GM21529 (cell line): ENCODE data around the gene PGBD1.
A peak's percentile ranks its signal among the peaks of the same experiment; 100 is the strongest.
"Not testable (repeated sequence)": the region's sequence is repeated elsewhere in the genome, so short reads cannot be mapped to it uniquely, and the experiment has no call there.

Experiments used
- ATAC-seq: cut with Tn5 transposase; IDR thresholded peaks from one replicate; pipeline ENCODE4 v1.9.1; 2021; ENCODE audit not compliant: unreplicated experiment

Gene PGBD1

DNA sequence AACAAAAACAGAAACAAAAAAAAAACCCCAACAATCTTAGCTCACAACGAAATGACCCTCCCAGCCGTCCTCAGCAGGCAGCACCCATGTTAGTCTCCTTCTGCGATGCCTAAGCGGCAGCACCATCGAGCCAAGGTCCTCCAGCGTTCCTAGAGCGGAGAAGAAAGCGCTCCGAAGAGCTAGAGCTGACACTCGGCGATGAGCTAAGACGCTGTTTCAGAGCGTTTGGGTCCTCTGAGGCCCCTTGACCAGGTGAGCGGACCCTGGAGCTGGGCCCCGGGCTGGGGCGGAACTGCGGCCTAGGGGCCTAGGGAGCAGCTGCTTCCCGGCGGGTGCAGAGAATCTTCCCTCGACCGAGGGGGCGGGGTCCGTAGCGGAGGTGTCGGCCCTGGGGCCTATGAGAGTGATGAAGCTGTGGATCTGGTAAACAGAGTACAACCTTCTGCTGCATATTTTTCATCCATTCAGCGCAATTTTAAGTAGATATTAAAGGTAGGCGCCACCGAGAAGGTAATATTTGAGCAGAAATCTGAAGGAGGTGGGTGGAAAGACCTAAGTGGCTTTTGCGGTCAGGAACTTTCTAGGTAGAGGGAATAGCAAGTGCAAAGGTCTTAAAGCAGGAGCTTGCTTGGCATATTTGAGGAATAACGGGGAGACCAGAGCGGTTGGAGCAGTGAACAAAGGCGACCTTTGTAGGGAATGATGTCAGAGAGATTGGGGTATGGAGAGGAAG lies 14.2 kb upstream of the PGBD1 start, which contains the start of gene ZSCAN26:
Gene ZSCAN26 (plus strand): TSS at position 182 of the 733 bp plus-strand sequence. CDS start 4,777 bp downstream, outside the sequence.
- peak; percentile 88 for ATAC-seq

GRCh38 chr6:28267695-28268059 lies 13.7 kb upstream of the PGBD1 start:
- ATAC-seq, result no peak

GRCh38 chr6:28269492-28269891 lies 11.9 kb upstream of the PGBD1 start:
- no peak for ATAC-seq

GRCh38 chr6:28274888-28275287 lies 6.5 kb upstream of the PGBD1 start:
- ATAC-seq, result no peak

GRCh38 chr6:28277746-28278145 lies 3.6 kb upstream of the PGBD1 start:
- ATAC-seq, result no peak

- ATAC-seq, result no peak
Observed at GRCh38 chr6:28280595-28281287, 631 bp upstream of the PGBD1 start.

GRCh38 chr6:28282926-28283325 lies 1.6 kb downstream of the PGBD1 start:
- no peak for ATAC-seq

- ATAC-seq, result no peak
Observed at GRCh38 chr6:28291573-28291972, 10.2 kb downstream of the PGBD1 start.

- no peak for ATAC-seq
Observed at GRCh38 chr6:28295326-28295725, 14.0 kb downstream of the PGBD1 start.

- no peak for ATAC-seq
Observed at GRCh38 chr6:28296520-28297060, 15.2 kb downstream of the PGBD1 start.

DNA sequence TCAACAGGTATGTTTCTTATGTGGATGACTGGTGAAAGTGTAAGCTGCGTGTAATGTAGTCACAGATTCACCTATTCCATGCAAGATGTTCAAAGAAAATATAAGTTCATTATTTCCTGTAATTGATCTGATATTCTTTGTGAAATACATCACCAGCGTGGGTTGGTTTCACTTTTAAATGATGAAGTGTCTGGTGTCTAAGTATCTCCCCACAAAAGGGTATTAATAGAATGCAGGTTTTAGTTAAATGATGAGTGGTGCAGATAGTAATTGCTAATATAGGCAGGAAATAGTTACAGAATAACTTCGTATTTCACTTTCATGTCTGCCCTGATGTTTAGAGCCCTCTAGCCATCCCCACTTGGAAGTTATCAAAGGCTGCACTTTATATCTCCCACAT lies 22.2 kb downstream of the PGBD1 start:
- peak; percentile 86 for ATAC-seq

DNA sequence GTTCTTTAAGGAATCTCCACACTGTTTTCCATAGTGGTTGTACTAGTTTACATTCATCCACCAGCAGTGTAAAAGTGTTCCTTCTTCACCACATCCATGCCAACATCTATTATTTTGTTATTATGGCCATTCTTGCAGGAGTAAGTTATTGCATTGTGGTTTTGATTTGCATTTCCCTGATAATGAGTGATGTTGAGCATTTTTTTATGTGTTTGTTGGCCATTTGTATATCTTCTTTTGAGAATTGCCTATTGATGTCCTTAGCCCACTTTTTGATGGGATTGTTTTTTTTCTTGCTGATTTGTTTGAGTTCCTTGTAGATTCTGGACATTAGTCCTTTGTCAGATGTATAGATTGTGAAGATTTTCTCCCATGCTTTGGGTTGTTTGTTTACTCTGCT lies 25.0 kb downstream of the PGBD1 start:
- ATAC-seq, result not testable (repeated sequence)

GRCh38 chr6:28311139-28311823 lies 29.9 kb downstream of the PGBD1 start:
- no peak for ATAC-seq

- ATAC-seq, result no peak
Observed at GRCh38 chr6:28312939-28313338, 31.6 kb downstream of the PGBD1 start.

GRCh38 chr6:28315628-28316027 lies 34.3 kb downstream of the PGBD1 start:
- ATAC-seq, result no peak

DNA sequence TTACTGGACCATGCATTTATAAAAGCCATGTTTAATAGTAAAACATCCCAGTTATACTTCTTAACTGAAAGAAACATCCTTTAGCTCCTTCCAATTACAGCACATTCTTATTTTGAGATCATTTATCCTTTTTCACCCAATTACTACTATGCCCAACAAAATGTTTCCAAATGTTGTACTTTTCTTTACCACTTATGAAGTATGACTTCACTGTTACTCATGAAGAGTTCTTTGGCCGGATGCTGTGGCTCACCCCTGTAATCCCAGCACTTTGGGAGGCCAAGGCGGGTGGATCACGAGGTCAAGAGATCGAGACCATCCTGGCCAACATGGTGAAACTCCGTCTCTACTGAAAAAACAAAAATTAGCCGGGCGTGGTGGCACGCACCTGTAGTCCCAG lies 36.5 kb downstream of the PGBD1 start:
- ATAC-seq, result not testable (repeated sequence)

DNA sequence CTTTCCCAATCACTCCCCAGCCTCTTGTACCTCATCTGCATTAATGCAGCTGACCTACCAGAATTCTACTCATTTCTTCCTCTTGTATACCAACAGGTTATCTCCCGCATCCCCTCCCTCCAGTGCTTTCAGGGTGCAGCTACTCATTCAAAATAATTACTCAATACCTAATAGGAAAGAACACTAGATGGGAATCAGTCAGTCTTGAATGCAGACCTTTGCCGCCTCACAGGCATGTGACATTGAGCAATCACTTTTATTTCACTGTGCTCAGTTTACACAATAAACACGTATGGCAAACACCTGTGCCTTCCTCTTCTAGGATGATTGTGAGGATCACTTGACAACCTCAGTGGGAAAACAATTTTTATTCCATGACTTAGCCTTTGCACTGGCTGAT lies 41.3 kb downstream of the PGBD1 start:
- ATAC-seq, result no peak

DNA sequence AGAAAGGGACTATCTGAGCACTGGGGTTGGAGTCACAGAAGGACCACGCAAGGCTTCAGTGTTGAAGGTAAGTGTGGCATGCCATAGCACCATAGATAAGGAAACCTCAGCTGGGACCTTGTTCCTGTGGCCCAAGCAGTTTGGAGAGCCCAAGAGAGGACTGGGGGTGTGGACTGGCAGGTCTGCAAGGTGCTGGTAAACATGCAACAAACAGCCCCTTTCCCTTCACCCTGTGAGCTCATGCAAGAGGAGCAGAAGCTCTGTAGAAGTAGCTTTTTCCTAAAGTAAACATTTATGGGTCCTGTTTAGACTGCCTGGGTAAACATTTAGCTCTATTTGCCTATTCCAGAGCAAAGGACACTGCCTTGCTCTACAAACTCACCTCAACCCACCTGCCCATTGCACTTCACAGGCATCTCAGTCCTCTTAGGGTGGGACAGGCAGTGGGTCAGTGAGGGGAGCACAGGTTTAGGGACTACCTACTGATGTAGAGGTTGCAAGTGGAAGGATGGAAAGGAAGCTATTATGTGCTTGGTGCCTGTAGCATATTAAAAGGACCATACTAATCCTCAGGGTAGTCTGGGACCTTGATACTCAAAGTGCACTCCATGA lies 42.5 kb downstream of the PGBD1 start:
- no peak for ATAC-seq

DNA sequence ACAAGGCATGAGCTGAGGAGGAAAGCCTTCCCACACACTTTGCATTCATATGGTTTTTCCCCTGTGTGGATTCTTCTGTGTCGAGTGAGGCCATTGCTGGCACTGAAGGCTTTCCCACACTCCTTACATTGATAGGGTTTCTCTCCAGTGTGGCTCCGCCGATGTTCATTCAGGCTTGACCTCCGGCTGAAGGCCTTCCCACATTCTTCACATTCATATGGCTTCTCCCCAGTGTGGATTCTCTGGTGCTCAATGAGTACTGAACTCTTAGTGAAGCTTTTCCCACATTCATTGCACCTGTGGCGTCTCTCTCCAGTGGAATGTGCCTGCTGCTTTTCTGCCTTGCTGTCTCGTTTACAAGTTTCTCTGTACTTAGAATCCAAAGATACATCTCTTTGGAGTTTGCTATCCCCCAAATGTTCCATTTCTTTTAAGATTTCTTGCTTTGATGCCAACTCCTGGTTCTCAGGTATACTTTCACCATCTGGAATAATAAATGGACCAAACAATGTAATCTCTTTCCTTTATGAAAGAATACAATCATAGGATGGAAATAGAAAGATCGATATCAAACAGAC lies 45.1 kb downstream of the PGBD1 start:
- ATAC-seq, result no peak

DNA sequence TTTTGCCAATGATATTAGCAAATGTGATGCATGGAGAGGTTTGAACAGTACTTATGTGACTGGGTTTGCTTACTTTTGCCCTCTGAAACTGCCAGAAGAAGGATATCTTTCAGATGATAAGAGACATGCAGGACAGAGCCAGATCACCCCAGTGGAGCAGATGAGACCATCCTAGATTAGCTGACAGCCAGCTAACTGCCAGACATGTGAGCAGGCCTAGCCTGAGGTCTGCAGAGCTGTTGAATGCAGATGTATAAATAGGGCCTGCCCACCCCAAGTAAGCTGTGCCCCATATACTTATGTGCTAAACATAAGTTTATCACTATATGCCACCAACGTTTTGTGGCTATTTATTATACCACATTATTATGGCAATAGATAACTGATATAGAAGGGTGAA lies 48.7 kb downstream of the PGBD1 start:
- no peak for ATAC-seq

DNA sequence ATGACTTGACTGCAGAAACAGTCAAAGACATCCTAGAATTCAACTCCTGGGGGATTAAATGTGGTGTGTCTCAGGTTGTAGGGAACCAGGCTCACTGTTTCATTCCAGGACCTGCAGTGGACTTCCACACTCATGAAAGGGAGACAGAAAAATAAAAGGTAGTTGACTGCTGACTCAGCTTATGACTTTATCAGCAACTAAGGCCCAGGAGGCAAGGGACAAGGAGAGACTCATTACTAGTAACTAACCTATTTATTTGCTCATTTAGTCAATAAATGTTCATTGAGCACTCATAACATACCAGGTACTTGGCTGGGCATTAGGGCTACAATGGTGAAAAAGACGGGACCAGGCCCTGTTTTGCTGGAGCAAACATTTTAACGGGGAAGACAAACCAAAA lies 51.7 kb downstream of the PGBD1 start:
- ATAC-seq, result no peak
